ENCODE results near the gene HBG1.

The HBG1 gene

GRCh38 chr11:5283882-5284281, 34.2 kb upstream of the HBG1 start:
- no peak overlapping the region for H3K27ac ChIP-seq

DNA sequence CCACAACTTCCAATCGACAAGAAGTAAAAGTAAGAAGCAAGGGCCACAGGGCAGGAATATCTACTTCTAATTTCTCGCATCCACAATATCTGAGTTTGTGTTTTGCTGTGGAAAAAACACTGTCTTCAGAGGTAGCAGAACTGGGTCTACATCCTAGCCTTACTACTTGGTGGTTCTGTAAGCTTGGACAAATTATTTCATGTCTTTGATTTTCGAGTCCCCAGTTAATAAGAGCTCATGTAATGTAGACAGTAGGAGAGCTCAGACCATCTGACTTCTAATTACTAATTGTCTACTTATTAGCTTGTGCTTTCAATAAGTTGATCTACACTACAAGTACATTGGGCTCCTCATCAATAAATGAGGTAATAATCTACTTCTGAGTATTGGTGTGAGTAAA, 33.4 kb upstream of the HBG1 start:
- TF ChIP-seq ZFX (IDR thresholded peaks at IDR 0.05; ENCODE audit: borderline replicate concordance) = no peak
- TF ChIP-seq, protein P1, sequence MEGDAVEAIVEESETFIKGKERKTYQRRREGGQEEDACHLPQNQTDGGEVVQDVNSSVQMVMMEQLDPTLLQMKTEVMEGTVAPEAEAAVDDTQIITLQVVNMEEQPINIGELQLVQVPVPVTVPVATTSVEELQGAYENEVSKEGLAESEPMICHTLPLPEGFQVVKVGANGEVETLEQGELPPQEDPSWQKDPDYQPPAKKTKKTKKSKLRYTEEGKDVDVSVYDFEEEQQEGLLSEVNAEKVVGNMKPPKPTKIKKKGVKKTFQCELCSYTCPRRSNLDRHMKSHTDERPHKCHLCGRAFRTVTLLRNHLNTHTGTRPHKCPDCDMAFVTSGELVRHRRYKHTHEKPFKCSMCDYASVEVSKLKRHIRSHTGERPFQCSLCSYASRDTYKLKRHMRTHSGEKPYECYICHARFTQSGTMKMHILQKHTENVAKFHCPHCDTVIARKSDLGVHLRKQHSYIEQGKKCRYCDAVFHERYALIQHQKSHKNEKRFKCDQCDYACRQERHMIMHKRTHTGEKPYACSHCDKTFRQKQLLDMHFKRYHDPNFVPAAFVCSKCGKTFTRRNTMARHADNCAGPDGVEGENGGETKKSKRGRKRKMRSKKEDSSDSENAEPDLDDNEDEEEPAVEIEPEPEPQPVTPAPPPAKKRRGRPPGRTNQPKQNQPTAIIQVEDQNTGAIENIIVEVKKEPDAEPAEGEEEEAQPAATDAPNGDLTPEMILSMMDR (IDR thresholded peaks at IDR 0.05) = no peak
- H3K27ac ChIP-seq = no peak overlapping the region

More at GRCh38 chr11:5283882-5284281, 34.2 kb upstream of the HBG1 start:
- TF ChIP-seq, protein P1 (IDR thresholded peaks at IDR 0.05) = no peak
- TF ChIP-seq ZFX (IDR thresholded peaks at IDR 0.05; ENCODE audit: borderline replicate concordance) = no peak

GRCh38 chr11:5282628-5283027, 33.0 kb upstream of the HBG1 start:
- H3K27ac ChIP-seq = no peak overlapping the region
- TF ChIP-seq, protein P1 (IDR thresholded peaks at IDR 0.05) = no peak
- TF ChIP-seq ZFX (IDR thresholded peaks at IDR 0.05; ENCODE audit: borderline replicate concordance) = no peak

DNA sequence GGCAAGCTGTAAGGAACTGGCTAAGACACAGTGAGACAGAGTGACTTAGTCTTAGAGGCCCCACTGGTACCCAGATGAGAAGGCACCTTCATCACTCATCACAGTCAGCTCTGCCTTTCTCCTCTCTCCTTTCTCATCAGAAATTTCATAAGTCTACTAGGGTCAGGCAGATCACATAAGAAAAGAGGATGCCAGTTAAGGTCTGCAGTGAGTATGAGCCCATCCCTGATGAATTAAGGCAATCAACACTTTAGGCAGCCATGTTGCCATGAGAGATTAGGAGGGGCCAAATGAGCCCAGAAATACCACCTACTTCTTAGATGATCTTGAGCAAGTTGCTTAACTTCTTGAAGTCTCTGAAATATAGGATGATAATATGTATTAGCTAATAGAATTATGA, 31.9 kb upstream of the HBG1 start:
- no peak for TF ChIP-seq ZFX (IDR thresholded peaks at IDR 0.05; ENCODE audit: borderline replicate concordance)
- TF ChIP-seq, protein P1 (IDR thresholded peaks at IDR 0.05) = no peak
- no peak overlapping the region for H3K27ac ChIP-seq

- H3K27ac ChIP-seq = no peak overlapping the region
- TF ChIP-seq, protein P1 (IDR thresholded peaks at IDR 0.05) = no peak
- no peak for TF ChIP-seq ZFX (IDR thresholded peaks at IDR 0.05; ENCODE audit: borderline replicate concordance)
These were observed 31.0 kb upstream of the HBG1 start for GRCh38 chr11:5280582-5281102.

DNA sequence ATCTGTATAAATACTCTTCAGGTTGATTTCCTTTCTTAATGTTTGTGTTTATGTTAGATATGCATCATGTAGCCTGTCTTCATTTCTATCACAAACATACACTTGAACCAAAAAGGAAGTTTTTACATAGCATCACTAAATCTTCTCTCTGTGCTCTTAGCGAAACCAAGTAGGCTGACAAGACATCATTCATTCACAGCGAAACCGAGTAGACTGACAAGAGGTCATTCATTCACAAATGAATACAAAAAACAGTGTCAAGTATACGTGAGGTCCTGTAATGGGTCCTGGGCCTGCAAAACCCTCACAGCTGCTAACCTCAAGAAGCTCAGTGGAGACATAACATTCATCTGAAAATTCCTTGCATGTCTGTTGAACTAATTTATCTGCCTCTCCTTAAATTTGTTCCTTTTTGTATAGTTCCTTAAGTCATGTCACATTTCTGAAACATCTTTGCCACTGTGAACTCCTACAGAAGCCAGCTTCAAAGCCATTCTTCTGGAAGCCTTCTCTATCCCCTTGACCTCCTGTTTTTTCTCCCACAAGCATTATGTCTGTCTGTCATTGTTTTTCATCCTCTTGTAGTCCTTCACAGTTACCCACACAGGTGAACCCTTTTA, 29.9 kb upstream of the HBG1 start:
- no peak overlapping the region for H3K27ac ChIP-seq
- TF ChIP-seq, protein P1 (IDR thresholded peaks at IDR 0.05) = no peak
- TF ChIP-seq ZFX (IDR thresholded peaks at IDR 0.05; ENCODE audit: borderline replicate concordance) = no peak

GRCh38 chr11:5277807-5278382, 28.2 kb upstream of the HBG1 start:
- no peak overlapping the region for H3K27ac ChIP-seq
- TF ChIP-seq, protein P1 (IDR thresholded peaks at IDR 0.05) = no peak

All from 22Rv1 (cell line).